Osteoblast (primary cell): ENCODE measurements around the gene CLIC2. TPM values are rescaled to one million over a fixed set of nuclear protein-coding genes. Genes with fewer than 3 reads are reported as not detected.
"Not testable (repeated sequence)": the region's sequence is repeated elsewhere in the genome, so short reads cannot be mapped to it uniquely, and the experiment has no call there.

Experiments
- DNase-seq: peaks from one replicate; pipeline ENCODE4 v3.0.0; 2011; ENCODE audit warnings: low spot score, mixed read lengths; ENCODE audit not compliant: insufficient read length; ENCODE audit errors: missing footprints
- H2AFZ ChIP-seq: 2 replicates; pipeline ENCODE4 v1.6.0; 2011; ENCODE audit warnings: mild to moderate bottlenecking, low read length
- H3K27ac ChIP-seq: 2 replicates; pipeline ENCODE4 v1.5.1; 2011; ENCODE audit warnings: mild to moderate bottlenecking, low read depth, low read length, moderate library complexity
- H3K27me3 ChIP-seq: 2 replicates; pipeline ENCODE4 v1.6.0; 2012; ENCODE audit warnings: mild to moderate bottlenecking, control low read depth, inconsistent platforms, low read length, moderate library complexity; ENCODE audit not compliant: insufficient read depth
- H3K36me3 ChIP-seq: 2 replicates; pipeline ENCODE4 v1.5.1; 2011; ENCODE audit warnings: mild to moderate bottlenecking, low read length, control low read depth, moderate library complexity; ENCODE audit not compliant: insufficient read depth
- H3K4me1 ChIP-seq: 2 replicates; pipeline ENCODE4 v1.5.1; 2011; ENCODE audit warnings: mild to moderate bottlenecking, low read length, control low read depth, moderate library complexity; ENCODE audit not compliant: insufficient read depth
- H3K4me2 ChIP-seq: 2 replicates; pipeline ENCODE4 v1.6.0; 2011; ENCODE audit warnings: mild to moderate bottlenecking, low read length; ENCODE audit not compliant: insufficient read depth
- H3K4me3 ChIP-seq: fragments of 200-600 bp; sonication (generic); 3 replicates; pipeline ENCODE4 v1.5.1; 2012; ENCODE audit warnings: mild to moderate bottlenecking, low read length, inconsistent platforms; ENCODE audit not compliant: insufficient read depth
- H3K79me2 ChIP-seq: 2 replicates; pipeline ENCODE4 v1.6.0; 2012; ENCODE audit warnings: mild to moderate bottlenecking, low read length, control low read depth, inconsistent platforms; ENCODE audit not compliant: insufficient read depth
- H3K9me3 ChIP-seq: 2 replicates; pipeline ENCODE4 v1.5.1; 2011; ENCODE audit warnings: low read depth, low read length, control low read depth
- H4K20me1 ChIP-seq: 2 replicates; pipeline ENCODE4 v1.6.0; 2012; ENCODE audit warnings: mild to moderate bottlenecking, low read length, control low read depth; ENCODE audit not compliant: insufficient read depth
- total RNA-seq: library from RNA; depleted of rRNA; stranded (reverse); fragments of >200 nt; gene quantifications from 2 replicates; pipeline ENCODE4 v1.2.3, GENCODE V29; 2012
- TF ChIP-seq, protein P1 (sequence below): IDR thresholded peaks from 2 replicates; pipeline ENCODE4 v1.5.1; 2011; ENCODE audit warnings: mild to moderate bottlenecking, low read depth, low read length, moderate library complexity; ENCODE audit errors: extremely low read depth

The CLIC2 gene
- total RNA-seq, 1 donor, result 1.1 TPM

DNA sequence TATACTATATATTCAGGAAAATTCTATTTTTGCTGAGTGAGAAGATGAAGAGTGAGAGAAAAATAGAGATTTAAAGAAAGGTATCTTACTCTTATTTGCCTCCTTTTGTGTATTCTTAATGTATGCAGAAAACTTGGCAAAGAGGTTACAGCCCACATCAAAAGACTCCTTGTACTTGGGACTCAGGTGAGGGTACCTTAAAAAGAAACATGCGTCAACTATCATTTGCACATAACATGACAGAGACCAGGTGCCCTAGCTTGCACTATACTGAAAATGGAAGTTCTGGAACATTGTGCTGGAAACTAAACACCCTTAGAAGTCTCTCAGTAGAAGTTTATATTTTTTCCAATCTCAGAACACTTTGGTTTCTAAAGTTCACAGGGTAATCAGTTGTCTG, 54.5 kb downstream of the CLIC2 start:
- no peak overlapping the region for H2AFZ ChIP-seq
- H3K4me1 ChIP-seq, result no peaks in the 10 kb centered on the region
- TF ChIP-seq, protein P1, sequence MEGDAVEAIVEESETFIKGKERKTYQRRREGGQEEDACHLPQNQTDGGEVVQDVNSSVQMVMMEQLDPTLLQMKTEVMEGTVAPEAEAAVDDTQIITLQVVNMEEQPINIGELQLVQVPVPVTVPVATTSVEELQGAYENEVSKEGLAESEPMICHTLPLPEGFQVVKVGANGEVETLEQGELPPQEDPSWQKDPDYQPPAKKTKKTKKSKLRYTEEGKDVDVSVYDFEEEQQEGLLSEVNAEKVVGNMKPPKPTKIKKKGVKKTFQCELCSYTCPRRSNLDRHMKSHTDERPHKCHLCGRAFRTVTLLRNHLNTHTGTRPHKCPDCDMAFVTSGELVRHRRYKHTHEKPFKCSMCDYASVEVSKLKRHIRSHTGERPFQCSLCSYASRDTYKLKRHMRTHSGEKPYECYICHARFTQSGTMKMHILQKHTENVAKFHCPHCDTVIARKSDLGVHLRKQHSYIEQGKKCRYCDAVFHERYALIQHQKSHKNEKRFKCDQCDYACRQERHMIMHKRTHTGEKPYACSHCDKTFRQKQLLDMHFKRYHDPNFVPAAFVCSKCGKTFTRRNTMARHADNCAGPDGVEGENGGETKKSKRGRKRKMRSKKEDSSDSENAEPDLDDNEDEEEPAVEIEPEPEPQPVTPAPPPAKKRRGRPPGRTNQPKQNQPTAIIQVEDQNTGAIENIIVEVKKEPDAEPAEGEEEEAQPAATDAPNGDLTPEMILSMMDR, result no peak
- no peak overlapping the region for H3K27ac ChIP-seq
- H4K20me1 ChIP-seq, result no peaks in the 10 kb centered on the region
- H3K79me2 ChIP-seq, result no peaks in the 10 kb centered on the region
- no peak overlapping the region for H3K4me2 ChIP-seq
- H3K36me3 ChIP-seq, result no peaks in the 10 kb centered on the region
- no peaks in the 10 kb centered on the region for H3K9me3 ChIP-seq
- no peak overlapping the region for H3K4me3 ChIP-seq
- DNase-seq, result no peak
- no peaks in the 10 kb centered on the region for H3K27me3 ChIP-seq

DNA sequence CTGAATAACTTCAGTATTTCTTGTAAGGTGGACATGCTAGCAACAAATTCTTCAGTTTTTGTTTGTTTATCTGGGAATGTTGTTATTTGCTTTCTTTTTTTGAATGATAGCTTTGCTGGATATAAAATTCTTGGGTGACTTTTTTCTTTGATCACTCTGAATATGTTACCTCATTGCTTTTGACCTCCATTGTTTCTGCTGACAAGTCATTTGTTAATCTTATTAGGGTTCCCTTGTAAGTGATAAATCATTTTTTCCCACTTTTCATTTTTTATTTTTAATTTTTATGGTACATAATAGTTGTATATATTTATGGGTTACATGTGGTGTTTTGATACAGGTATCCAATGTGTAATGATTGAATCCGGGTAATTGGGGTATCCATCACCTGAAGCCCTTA, 63.4 kb downstream of the CLIC2 start:
- H3K9me3 ChIP-seq, result no peaks in the 10 kb centered on the region
- H3K27me3 ChIP-seq, result no peaks in the 10 kb centered on the region
- H3K79me2 ChIP-seq, result no peaks in the 10 kb centered on the region
- TF ChIP-seq, protein P1, result no peak
- H3K36me3 ChIP-seq, result no peaks in the 10 kb centered on the region
- H3K27ac ChIP-seq, result no peak overlapping the region
- H3K4me1 ChIP-seq, result no peaks in the 10 kb centered on the region
- no peak overlapping the region for H3K4me3 ChIP-seq
- no peak overlapping the region for H3K4me2 ChIP-seq
- DNase-seq, result no peak
- no peak overlapping the region for H2AFZ ChIP-seq
- H4K20me1 ChIP-seq, result no peaks in the 10 kb centered on the region

DNA sequence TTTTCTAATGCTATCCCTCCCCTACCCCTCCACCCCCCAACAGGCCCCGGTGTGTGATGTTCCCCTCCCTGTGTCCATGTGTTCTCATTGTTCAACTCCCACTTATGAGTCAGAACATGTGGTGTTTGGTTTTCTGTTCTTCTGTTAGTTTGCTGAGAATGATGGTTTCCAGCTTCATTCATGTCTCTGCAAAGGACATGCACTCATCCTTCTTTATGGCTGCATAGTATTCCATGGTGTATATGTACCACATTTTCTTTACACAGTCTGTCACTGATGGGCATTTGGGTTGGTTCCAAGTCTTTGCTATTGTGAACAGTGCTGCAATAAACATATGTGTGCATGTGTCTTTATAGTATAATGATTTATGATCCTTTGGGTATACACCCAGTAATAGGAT, 66.4 kb downstream of the CLIC2 start:
- DNase-seq, H3K4me3 ChIP-seq, H3K79me2 ChIP-seq, H3K4me2 ChIP-seq, H2AFZ ChIP-seq, H3K36me3 ChIP-seq, H3K27me3 ChIP-seq, H4K20me1 ChIP-seq, H3K9me3 ChIP-seq, H3K4me1 ChIP-seq, H3K27ac ChIP-seq: not testable (repeated sequence)

DNA sequence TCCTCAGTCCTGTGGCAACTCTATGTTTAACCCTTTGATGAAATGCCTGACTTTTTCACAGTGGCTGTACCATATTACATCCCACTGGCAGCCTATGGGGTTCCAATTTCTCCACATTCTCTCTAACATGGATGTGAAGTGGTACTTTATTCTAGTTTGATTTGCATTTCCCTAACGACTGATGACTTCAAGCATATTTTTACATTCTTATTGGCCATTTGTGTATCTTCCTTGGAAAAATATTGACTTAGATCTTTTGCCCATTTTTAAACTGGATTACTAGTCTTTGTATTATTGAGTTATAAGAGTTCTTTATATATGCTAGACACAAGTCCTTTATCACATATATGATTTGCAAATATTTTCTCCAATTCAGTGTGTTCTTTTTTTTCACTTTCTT, 68.0 kb downstream of the CLIC2 start:
- Histone ChIP-seq H3K4me3 (no peak overlapping the region), H3K79me2 (no peaks in the 10 kb centered on the region), H3K9me3 (no peaks in the 10 kb centered on the region), H2AFZ (no peak overlapping the region), H3K27ac (no peak overlapping the region), H4K20me1 (no peaks in the 10 kb centered on the region), H3K36me3 (no peaks in the 10 kb centered on the region), H3K4me2 (no peak overlapping the region), H3K4me1 (no peaks in the 10 kb centered on the region), H3K27me3 (no peaks in the 10 kb centered on the region)
- TF ChIP-seq, protein P1, result no peak
- no peak for DNase-seq
